ENCODE measurements around the gene SMYD3.

GRCh38 chr1:246292571-246292970 lies 214.5 kb downstream of the SMYD3 start:
- TF ChIP-seq CTCF (IDR thresholded peaks at IDR 0.05) (no peak), EZH2 (IDR thresholded peaks at IDR 0.05; ENCODE audit: borderline replicate concordance, insufficient read depth, low read depth, low read length, poor library complexity, severe bottlenecking) (no peak)
